ENCODE results near the gene TMEM72. TPM values are rescaled to one million over a fixed set of nuclear protein-coding genes. Genes with fewer than 3 reads are reported as not detected.
A peak's percentile ranks its signal among the peaks of the same experiment; 100 is the strongest.

The TMEM72 gene
- total RNA-seq, 2 experiments from 2014 or later, result not detected

DNA sequence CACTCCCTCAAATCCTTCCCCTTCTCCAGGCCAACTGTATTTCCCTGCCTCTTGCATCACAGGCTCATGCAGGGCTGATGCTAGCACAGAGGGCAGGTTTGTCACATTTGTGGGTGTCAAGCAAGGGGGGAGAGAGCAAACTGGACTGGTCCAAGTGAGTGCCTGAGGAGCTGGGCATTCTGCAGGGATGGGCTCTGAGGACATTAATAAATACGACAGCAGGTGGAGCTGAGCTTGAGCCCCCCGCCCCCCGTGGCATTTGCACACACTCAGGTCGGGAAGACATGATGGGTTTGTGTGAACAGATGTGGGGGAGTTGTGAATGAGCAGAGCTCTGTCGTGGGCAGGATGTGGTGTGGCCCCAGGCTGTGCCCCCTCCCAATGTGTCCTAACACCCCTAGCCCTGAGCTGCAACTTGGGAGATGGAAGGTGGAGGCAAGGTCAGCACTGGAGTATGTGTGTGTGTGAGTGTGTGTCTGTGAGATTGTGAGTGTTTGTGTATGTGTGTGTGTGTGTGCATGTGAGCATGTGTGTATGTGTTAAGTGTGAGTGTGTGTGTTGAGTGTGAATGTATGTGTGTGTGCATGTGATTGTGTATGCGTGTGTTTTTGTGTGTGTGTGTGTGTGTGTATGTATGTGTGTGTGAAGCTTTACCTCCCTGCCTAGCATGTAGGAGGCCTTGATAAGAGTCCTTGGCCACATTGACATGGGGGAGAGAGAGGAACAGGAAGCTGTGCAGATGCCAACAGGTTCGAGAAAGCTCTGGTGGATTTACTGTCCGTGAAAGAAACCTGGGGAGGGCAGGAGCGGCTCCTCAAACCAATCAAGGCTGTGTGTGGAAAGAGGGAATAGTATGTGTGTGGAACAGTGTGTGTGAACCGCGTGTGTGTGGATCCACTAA is 57.6 kb downstream of the TMEM72 start:
- Mint-ChIP-seq H3K4me3 (peak overlapping the region; percentile 66), H3K9me3 (no peaks in the 10 kb centered on the region), H3K27ac (peak overlapping the region; percentile 85), H3K27me3 (no peaks in the 10 kb centered on the region), H3K4me1 (peaks cover 38% of the 10 kb centered on the region), H3K36me3 (peaks cover 2% of the 10 kb centered on the region)
- POLR2A ChIA-PET, result interaction anchor here (1.0 to 2.6 kb wide), 10 partner anchors 10 to 1320 kb away, joined by 3 to 16 read pairs (median 4); partner anchors contain the start of genes DEPP1, RASSF4, ZNF22 and ZNF32
- ATAC-seq (ENCODE audit: low read depth) (peak; percentile 82), DNase-seq (peak; percentile 65)

DNA sequence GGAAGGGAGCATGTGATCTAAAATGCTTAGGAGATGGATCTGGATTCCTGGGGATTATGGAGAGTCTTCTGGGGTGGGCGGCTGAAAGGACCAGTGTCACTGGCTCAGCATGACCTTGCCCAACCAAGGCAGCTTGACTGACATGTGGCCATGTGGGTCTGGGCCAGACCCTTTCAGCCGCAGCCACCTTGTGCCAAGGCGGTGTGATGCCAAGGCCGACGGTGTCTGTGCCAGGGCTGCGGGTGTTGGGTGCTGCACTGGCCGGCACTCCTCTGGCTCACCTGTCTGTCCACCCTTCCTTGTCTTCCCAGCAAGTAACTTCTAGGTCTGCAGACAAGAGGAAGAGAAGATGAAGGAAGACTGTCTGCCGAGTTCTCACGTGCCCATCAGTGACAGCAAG is 58.7 kb downstream of the TMEM72 start:
- no peak for ATAC-seq (ENCODE audit: low read depth)
- H3K36me3 Mint-ChIP-seq, result peaks cover 2% of the 10 kb centered on the region
- H3K27ac Mint-ChIP-seq, result no peak overlapping the region
- H3K4me3 Mint-ChIP-seq, result no peak overlapping the region
- POLR2A ChIA-PET, result interaction anchor here (1.3 to 1.7 kb wide), 2 partner anchors 9 to 23 kb away, joined by 4 to 6 read pairs; partner anchors contain the start of gene DEPP1
- H3K9me3 Mint-ChIP-seq, result no peaks in the 10 kb centered on the region
- peaks cover 35% of the 10 kb centered on the region for H3K4me1 Mint-ChIP-seq
- no peak for DNase-seq
- no peaks in the 10 kb centered on the region for H3K27me3 Mint-ChIP-seq

DNA sequence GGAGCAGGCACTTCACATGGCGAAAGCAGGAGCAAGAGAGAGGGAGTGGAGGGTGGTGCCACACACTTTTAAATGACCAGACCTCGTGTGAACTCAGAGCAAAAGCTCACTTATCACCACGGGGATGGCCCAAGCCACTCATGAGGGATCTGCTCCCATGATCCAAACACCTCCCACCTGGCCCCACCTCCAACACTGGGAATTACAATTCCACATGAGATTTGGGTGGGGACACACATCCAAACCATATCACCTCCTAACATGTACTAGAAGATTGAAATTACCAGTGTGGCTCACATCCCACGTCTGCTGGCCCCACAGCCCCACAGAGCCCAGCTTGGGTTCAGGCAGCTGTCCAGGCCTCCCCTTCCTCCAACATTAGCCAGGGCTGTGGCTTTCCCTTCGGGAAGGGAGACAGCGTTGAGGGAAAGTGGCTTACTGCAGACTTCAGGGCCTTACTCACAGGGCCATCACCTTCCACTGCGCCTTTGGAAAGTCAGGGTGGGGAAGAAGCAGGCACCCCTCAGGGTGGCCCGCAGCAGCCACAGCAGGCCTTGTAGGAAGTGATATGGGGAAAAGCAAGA is 59.8 kb downstream of the TMEM72 start:
- H3K36me3 Mint-ChIP-seq, result peaks cover 2% of the 10 kb centered on the region
- no peaks in the 10 kb centered on the region for H3K9me3 Mint-ChIP-seq
- no peak overlapping the region for H3K4me3 Mint-ChIP-seq
- no peaks in the 10 kb centered on the region for H3K27me3 Mint-ChIP-seq
- DNase-seq (no peak), ATAC-seq (ENCODE audit: low read depth) (no peak)
- H3K4me1 Mint-ChIP-seq, result peaks cover 28% of the 10 kb centered on the region
- no peak overlapping the region for H3K27ac Mint-ChIP-seq
- POLR2A ChIA-PET, result no interaction called here

DNA sequence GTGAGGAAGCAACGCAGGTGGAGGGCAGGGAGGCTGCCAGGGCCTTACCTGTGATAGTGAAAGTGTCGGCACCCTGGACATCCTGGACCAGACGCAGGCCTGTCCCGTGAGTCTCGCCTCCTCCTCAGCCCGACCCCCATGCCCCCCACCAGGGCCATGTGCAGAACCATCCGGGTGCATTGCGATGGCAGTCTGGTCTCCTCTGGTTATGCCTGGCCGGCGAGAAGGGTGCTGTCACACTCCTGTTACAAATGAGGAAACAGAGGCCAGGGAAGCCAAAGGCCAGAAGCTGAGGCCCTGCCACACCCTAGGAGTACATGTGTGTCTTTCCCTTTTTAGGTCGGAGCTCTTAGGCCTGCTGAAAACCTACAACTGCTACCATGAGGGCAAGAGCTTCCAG is 60.3 kb downstream of the TMEM72 start:
- ATAC-seq (ENCODE audit: low read depth) (no peak), DNase-seq (no peak)
- POLR2A ChIA-PET, result no interaction called here
- H3K27me3 Mint-ChIP-seq, result no peaks in the 10 kb centered on the region
- H3K4me1 Mint-ChIP-seq, result peaks cover 23% of the 10 kb centered on the region
- no peak overlapping the region for H3K4me3 Mint-ChIP-seq
- H3K27ac Mint-ChIP-seq, result no peak overlapping the region
- H3K36me3 Mint-ChIP-seq, result peaks cover 2% of the 10 kb centered on the region
- no peaks in the 10 kb centered on the region for H3K9me3 Mint-ChIP-seq

DNA sequence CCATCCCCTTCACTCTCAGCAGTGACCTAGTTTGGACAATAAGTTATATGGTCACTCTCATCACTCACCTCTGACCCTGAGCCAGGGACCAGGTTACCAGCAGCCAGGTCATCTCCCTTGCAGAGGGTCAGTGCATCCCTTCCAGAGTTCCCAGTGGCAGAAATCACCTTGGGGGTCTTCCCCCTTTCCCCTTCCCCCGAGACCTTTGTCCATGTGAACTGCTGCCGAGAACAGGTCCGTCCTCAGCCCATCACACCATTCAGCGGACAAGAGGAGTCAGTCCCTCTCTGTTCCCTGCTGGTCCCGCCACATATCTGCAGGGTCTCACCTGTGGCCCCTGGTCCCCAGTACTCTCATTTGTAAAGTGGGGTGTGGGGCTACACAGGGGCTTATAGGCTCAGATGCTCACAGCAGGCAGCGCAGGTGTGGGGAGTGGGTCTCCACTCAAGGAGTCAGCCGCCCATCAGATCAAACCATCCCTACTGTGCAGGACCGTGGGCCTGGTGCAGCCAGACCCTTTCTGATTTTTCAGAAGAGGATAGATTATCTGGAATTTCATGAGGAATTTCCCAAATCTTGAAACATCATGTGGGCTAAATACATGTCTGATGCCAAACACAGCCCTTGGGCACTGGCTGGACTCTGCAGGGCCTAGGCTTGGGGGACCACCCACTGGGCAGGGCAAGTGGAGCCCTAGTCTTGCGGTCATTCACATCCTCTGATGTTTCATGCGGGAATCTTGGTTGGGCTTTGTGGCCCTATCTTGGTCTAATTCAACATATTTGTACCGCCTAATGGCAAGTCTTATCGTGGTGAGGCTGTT is 61.0 kb downstream of the TMEM72 start:
- no peak for DNase-seq
- ATAC-seq (ENCODE audit: low read depth), result no peak
- Mint-ChIP-seq H3K27me3 (no peaks in the 10 kb centered on the region), H3K36me3 (peaks cover 2% of the 10 kb centered on the region), H3K27ac (no peak overlapping the region), H3K9me3 (no peaks in the 10 kb centered on the region), H3K4me3 (no peak overlapping the region), H3K4me1 (peaks cover 22% of the 10 kb centered on the region)
- POLR2A ChIA-PET, result interaction anchor here (1.1 to 1.4 kb wide), 2 partner anchors 22 to 39 kb away, joined by 3 to 5 read pairs; no protein-coding TSS in a partner anchor

DNA sequence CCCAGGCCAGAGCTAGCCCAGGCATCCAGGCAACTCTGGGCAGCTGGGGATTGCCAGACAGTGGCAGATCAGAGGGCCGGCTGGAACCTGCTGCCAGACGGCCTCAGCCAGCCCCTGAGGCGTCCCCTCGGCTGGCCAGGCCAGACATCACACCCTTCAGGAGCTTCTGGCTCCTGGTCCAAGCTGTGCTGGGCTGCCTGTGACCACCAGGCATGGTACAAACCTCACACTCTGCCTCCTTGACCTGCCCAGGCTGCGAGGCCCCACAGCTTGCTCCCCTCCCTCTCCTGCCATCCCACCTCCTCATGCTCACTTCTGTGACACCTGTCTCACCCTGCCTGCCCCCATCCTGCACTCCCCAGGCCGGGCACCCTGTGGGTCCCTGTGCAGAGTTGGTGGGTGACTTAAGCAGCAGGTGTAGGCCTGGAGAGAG is 61.8 kb downstream of the TMEM72 start:
- DNase-seq (no peak), ATAC-seq (ENCODE audit: low read depth) (no peak)
- Mint-ChIP-seq H3K4me3 (no peak overlapping the region), H3K27me3 (no peaks in the 10 kb centered on the region), H3K4me1 (peaks cover 16% of the 10 kb centered on the region), H3K36me3 (peaks cover 2% of the 10 kb centered on the region), H3K27ac (no peak overlapping the region), H3K9me3 (no peaks in the 10 kb centered on the region)
- POLR2A ChIA-PET, result interaction anchor here (1.1 to 1.4 kb wide), 2 partner anchors 22 to 40 kb away, joined by 3 to 5 read pairs; no protein-coding TSS in a partner anchor

DNA sequence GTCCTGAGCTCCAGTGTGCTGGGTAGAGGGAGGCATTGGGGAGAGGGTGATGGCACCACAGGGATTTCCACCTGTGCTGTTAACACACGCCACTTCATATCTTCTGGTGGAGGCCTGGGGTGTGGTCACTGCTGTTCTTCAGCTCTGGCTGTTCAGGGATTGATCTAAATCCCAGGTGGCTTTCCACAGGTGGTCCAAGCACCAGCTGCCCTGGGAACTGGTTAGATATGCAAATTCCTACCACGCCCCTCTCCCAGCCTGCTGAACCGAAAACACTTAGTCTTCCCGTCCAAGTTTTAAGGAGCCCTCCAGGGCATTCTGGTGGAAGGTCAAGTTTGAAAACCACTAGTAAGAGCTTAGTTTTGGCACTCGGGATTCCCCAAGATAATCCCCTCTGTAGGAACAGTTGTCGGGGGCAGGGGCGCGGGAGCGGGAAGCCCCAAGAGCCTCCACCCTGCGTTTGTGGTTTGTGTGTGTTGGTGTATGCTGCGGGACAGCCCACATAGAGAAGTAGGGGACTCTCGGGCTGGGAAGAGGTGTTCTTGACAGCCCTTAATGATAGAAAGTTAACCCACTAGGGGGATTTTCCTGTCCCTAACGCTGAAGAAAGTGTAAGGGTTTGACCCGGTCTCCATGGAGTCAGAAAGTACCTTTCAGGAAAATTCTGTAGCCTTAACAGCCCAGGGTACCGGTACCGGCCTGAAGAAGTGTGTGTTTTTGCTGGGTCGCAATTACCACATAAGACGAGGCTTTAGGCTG is 62.4 kb downstream of the TMEM72 start:
- H3K36me3 Mint-ChIP-seq, result peaks cover 2% of the 10 kb centered on the region
- DNase-seq (no peak), ATAC-seq (ENCODE audit: low read depth) (no peak)
- POLR2A ChIA-PET, result interaction anchor here (1.1 to 3.5 kb wide), 3 partner anchors 23 to 41 kb away, joined by 3 to 9 read pairs (median 5); no protein-coding TSS in a partner anchor
- no peak overlapping the region for H3K4me3 Mint-ChIP-seq
- H3K4me1 Mint-ChIP-seq, result peaks cover 9% of the 10 kb centered on the region
- H3K27me3 Mint-ChIP-seq, result no peaks in the 10 kb centered on the region
- H3K27ac Mint-ChIP-seq, result no peak overlapping the region
- H3K9me3 Mint-ChIP-seq, result no peaks in the 10 kb centered on the region

DNA sequence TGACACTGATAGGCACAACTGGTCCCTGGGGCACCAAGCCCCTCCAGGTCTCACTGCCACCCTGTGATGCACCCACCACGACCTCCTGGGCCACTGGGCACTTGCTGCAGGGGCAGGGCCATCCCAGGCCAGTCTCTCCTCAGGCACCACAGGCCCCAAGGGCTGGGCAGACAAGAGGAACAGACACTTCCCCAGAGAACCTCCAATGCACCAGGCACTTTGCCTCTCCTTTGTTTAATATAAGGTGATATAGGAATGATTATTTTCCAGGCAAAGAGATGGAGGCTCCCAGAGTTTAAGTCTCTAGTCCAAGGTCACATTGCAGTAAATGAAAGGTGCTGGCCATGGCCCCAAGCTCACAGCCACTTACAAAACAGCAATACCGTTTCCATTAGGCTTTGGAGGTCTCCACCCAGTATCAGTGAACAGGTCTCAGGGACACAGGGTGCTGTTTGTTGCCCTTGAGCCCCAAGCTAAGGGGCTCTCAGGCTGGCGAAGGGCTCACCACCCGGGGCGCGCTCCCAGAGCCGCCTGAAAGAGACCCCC is 63.0 kb downstream of the TMEM72 start:
- H3K27me3 Mint-ChIP-seq, result no peaks in the 10 kb centered on the region
- POLR2A ChIA-PET, result interaction anchor here (3.5 kb wide), 1 partner anchor 41 kb away, joined by 9 read pairs; no protein-coding TSS in a partner anchor
- H3K4me1 Mint-ChIP-seq, result peaks cover 3% of the 10 kb centered on the region
- peak overlapping the region; percentile 68 for H3K4me3 Mint-ChIP-seq
- H3K27ac Mint-ChIP-seq, result peak overlapping the region; percentile 86
- ATAC-seq (ENCODE audit: low read depth), result no peak
- no peaks in the 10 kb centered on the region for H3K36me3 Mint-ChIP-seq
- DNase-seq, result no peak
- no peaks in the 10 kb centered on the region for H3K9me3 Mint-ChIP-seq

DNA sequence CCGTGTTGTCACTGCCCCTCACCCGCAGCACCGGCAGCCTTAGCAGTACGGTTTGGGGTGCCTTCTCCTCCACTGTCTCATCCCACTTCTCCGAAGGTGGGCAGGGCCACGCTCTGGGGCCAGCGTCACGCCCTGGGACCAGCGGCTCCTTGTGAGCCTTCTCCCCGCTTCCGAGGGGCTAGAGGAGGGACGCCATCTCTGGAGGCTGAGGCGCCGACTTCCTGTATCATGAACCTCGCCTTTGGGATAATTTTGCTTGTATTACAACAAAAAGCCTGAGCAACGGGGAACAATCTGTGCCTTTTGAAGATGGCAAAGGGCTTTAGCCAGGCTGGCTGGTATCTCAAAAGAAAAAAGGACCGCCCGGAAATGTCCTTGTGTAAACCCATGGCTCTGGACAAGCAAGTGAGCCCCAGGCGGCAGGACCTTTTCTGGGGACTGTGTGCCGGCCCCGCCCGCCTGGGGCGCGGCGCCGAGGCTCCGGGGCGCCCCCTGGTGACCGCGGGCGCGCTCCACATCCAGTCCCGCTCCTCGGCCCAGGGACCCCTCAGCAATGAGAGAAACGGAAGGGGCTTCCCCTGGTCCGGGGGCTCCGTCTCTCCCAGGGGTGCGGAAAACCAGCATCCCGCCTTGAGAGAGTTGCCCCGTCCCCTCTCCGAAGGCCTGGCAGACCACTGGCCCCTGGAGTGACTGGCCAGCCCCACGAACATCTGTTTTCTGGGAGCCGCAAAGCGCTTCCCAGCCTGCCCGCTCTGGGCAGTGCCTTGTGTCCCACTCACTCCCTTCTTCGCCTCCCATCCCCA is 63.7 kb downstream of the TMEM72 start:
- ATAC-seq (ENCODE audit: low read depth) (peak; percentile 92), DNase-seq (peak; percentile 90)
- peak overlapping the region; percentile 86 for H3K27ac Mint-ChIP-seq
- H3K27me3 Mint-ChIP-seq, result no peaks in the 10 kb centered on the region
- H3K4me1 Mint-ChIP-seq, result peaks cover 2% of the 10 kb centered on the region
- H3K36me3 Mint-ChIP-seq, result no peaks in the 10 kb centered on the region
- peak overlapping the region; percentile 68 for H3K4me3 Mint-ChIP-seq
- POLR2A ChIA-PET, result interaction anchor here (3.5 kb wide), 1 partner anchor 42 kb away, joined by 9 read pairs; no protein-coding TSS in a partner anchor
- H3K9me3 Mint-ChIP-seq, result no peaks in the 10 kb centered on the region

DNA sequence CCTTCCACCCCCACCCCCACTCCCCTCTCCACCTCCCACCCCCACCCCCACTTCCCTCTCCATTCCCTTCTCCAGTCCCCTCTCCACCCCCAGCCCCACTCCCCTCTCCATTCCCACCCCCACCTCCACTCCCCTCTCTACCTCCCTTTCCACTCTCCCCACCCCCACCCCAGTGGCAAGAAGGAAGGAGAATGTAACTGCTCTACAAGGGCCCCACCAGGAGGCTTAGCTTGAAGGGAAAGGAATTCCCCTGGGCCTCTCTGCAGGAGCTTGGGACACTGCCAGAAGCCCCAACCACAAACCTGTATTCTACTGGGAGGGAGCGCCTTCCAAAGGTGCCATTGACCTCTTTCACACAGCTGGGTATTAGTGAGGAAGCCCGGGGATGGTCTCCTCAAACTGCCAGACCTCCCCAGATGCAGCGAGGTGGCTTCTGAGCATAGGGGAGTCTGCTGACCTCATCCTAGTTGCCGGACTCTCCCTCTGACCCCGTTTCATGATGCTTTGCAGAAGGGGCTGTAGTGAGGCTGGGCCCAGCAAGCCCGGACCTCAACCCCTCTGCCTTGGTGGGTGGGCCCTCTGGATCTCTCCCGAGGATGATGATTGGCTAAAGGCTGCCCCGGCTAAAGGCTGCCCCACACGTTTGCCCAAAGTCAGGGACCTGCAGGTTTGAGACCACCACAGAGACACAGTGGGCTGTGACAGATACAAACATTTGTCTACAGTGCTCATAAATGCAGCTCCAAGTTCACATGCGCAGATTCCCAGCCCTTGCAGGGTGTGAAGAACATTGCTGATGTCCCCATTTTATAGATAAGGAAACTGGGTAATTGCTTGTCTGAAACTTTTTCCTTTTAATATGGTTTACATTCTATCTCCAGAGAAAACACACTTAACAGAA is 64.5 kb downstream of the TMEM72 start:
- no peak for ATAC-seq (ENCODE audit: low read depth)
- Mint-ChIP-seq H3K27me3 (no peaks in the 10 kb centered on the region), H3K4me3 (no peak overlapping the region), H3K9me3 (no peaks in the 10 kb centered on the region), H3K4me1 (peaks cover 2% of the 10 kb centered on the region), H3K27ac (peak overlapping the region; percentile 51), H3K36me3 (no peaks in the 10 kb centered on the region)
- POLR2A ChIA-PET, result interaction anchor here (0.6 to 3.5 kb wide), 3 partner anchors 20 to 1552 kb away, joined by 3 to 9 read pairs (median 3); no protein-coding TSS in a partner anchor
- no peak for DNase-seq
